NCI-H2227 (cell line): ENCODE results near the gene MEAF6.
A peak's percentile ranks its signal among the peaks of the same experiment; 100 is the strongest.

Experiments
- DNase-seq: peaks from one replicate; lab custom pipeline; 2025; ENCODE audit not compliant: unreplicated experiment; lab: John Stamatoyannopoulos, UW

Gene MEAF6

GRCh38 chr1:37485902-37486679 is 28.5 kb downstream of the MEAF6 start:
- no peak for DNase-seq

- no peak for DNase-seq
Measured at GRCh38 chr1:37484325-37485051, 30.1 kb downstream of the MEAF6 start.

DNA sequence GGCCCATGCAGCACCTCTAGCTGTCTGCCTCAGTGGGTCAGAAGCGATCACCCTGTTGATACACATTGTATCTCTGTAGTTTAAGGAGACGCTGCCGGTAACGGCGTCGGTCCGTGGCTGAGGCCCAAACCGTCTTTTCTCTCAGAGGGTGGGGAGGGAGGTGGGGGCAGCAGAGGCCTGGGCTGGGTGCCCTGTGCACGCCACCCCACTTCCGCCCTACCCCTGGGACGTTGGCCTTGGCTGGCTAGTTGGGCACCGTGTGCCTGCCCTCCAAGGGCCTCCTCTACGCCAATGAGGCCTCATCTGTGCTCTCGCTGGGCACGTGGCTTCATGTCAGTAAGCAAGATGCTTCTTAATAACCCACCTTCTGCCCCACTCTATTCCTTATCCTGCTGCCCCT is 30.8 kb downstream of the MEAF6 start:
- no peak for DNase-seq

DNA sequence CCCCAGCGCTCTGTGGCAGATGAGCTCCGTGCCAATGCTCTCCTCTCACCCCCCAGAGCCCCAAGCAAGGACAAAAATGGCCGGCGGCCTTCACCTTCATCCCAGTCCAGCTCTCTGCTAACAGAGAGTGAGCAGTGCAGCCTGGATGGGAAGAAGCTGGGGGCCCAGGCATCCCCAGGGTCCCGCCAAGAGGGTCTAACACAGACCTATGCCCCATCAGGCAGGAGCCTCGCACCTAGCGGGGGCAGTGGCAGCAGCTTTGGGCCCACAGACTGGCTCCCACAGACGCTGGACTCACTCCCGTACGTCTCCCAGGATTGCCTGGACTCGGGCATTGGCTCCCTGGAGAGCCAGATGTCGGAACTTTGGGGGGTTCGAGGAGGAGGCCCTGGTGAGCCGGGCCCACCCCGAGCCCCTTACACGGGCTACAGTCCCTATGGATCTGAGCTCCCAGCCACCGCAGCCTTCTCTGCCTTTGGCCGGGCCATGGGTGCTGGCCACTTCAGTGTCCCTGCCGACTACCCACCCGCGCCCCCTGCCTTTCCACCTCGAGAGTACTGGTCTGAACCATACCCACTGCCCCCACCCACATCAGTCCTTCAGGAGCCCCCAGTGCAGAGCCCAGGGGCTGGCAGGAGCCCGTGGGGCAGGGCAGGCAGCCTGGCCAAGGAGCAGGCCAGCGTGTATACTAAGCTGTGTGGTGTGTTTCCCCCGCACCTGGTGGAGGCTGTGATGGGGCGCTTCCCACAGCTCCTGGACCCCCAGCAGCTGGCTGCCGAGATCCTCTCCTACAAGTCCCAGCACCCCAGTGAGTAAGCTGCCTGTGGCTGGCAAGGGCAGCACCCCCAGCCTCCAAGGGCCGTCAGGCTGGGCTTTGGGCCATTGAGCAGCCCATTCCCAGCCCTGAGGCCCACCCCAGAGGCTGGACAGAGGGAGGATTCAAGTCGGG is 31.5 kb downstream of the MEAF6 start:
- no peak for DNase-seq

GRCh38 chr1:37482004-37482785 is 32.4 kb downstream of the MEAF6 start:
- no peak for DNase-seq

DNA sequence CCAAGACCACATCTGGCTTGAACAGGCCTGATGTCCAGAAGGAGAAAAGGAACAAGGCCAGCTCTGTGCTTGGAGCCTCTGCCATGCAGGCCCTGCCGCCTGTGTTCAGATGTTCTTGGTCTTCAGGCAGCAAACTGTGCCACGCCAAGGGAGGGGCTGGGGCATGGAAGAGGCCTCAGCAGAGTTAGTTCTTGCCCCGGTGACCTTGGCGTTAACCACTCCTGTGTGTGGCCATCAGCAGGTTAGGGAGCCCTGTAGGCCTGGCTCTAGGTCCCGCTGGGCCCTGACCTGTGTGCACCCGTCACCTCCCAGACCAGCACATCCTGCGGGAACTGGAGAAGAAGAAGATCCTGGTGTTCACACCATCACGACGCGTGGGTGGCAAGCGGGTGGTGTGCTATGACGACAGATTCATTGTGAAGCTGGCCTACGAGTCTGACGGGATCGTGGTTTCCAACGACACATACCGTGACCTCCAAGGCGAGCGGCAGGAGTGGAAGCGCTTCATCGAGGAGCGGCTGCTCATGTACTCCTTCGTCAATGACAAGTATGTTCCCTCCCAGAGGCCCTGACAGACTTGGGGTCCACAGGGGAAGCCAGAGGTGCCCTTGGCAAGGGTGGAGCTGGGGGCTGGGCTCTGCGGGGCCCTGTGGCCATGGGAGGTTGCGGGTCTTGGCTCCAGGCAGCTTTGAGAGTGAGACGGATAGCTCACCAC is 33.1 kb downstream of the MEAF6 start:
- DNase-seq = no peak

DNA sequence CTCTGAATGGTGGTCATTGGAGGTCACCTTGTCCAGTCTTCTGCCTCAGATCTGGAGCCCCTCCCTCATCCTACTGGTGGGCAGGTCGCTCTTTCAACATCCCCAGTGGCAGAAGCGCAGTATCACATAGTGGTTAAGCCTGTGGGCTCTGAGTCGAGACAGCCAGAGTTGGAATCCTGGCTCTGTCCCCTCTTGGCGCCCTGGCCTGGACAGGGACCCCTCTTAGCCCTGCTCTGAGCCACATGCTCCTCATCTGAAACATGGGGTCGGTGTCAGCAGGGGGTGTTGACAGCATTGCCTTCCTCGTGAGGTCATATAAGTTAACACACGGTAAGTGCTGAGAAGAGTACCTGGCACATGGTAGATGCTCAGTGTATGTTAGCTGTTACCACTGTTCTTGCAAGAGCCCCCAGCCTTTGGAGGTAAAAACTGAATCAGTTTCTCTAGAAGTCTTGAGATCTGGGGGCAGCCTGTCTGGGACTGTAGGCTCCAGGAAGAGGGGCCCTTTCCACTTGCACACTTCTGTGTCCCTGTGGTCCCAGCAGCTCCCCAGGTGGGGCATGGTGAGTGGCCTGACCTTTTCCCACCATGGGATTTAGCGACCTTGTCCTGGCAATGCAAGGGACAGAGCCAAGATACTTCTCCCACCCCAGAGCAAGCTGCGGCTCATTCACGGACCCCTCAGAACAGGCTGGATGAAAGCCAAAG is 33.8 kb downstream of the MEAF6 start:
- DNase-seq = no peak

DNA sequence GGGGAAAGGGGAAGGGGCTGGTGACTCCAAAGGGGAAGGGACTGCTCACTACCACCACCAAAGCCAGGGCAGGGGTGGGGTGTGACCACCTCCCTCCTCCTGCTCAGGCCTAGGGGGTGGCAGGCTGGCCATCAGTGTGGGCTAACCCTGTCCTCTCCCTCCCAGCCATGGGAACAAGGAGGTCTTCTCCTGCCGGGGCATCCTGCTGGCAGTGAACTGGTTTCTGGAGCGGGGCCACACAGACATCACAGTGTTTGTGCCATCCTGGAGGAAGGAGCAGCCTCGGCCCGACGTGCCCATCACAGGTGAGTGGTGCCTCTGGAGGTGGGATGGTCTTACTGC is 34.5 kb downstream of the MEAF6 start:
- DNase-seq = no peak

DNA sequence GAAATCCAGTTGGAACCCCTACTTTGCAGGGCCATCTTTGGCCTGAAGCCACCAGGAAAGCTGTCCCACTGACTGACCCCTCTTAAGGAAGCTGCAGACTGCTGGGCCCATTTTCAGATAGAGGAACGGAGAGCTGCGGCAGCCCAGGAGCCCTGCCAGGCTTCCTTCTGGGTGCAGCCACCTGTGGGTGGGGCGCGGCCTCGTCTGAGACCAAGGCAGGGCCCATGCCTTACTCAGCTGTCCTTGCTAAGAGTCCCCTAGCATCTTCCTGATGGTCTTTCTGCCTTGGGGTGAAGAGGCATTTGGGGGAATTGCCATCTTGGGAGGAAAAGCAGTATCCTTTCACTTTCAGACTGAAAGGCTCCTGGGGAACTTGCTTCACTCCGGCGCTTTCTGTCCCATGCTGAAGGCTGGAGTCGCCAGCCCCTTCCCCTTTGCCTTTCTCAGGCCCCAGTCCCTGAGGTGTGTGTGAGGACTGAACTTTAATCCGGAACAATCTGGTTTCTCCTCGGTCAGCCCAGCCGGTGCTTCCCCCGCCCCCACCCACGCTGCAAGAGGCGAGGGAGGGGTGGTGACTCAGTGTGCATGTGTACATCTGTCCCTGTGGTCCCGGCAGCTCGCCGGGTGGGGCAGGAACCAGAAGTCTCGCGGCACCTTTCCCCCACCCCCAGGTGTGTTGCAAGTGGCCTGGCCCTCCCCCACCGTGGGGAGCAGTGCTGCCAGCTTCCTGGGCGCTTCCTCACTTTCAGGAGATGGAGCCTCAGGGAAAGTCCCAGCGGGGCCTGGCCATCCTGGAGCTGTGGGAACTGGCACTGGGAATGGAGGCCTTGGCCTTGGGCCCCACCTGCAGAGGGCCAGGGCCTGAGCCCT is 35.1 kb downstream of the MEAF6 start:
- DNase-seq = no peak

- DNase-seq = no peak
Measured at GRCh38 chr1:37478890-37479254, 35.7 kb downstream of the MEAF6 start.

GRCh38 chr1:37478451-37478881 is 36.1 kb downstream of the MEAF6 start:
- DNase-seq = no peak

GRCh38 chr1:37477946-37478345 is 36.6 kb downstream of the MEAF6 start:
- no peak for DNase-seq

DNA sequence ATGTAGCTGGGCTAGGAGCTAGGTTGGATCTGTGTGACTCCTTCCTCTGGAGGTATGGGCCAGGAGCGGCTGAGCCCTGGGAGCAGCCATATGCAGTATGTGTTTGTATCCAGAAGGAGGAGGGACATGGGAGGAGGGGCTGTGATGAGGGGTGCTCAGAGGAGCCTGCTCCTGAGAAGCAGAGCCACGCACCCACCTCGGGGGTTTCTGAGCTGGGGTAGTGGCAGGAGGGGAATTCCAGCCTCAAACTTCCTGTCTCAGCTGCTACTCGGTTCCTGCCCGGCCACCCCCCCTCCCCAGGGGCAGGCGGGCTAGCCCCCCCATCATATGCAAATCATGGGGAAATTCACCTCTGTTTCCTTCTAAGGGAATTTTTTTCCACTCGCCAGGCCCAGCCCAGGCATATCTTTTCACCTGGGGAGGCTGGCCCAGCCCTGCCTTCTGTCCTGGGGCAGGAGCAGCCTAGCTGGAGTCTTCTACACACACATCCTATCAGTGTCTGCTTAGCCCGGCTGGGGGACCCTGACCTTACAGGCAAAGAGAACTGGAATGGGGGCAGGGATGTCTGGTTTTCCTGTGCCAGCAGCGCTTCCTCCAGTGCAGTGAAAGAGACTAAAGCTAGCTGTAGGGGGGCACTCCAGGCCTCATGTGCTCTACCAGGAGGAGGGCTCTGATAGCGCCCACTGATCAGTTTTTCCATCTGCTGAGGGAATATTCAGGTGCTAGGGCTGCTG is 37.2 kb downstream of the MEAF6 start:
- DNase-seq = peak; percentile 48

- no peak for DNase-seq
Measured at GRCh38 chr1:37476460-37477197, 37.9 kb downstream of the MEAF6 start.

- DNase-seq = no peak
Measured at GRCh38 chr1:37476087-37476452, 38.5 kb downstream of the MEAF6 start.

DNA sequence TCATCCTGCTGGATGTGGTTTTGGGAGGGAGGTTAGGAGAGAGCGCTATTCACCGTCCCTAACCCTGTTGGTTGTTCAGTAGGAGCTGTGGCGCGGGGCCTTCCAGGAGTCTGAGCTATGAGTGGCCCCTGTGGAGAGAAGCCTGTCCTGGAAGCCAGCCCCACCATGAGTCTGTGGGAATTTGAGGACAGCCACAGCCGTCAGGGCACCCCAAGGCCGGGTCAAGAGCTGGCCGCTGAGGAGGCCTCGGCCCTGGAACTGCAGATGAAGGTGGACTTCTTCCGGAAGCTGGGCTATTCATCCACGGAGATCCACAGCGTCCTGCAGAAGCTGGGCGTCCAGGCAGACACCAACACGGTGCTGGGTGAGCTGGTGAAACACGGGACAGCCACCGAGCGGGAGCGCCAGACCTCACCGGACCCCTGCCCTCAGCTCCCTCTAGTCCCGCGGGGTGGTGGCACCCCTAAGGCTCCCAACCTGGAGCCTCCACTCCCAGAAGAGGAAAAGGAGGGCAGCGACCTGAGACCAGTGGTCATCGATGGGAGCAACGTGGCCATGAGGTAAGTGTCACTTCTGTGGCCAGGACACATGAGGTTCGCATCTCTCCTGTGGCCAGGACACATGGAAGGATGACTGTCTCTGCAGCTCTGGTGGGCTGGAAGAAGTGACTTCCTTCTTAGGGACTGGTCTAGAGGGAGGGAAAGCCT is 39.0 kb downstream of the MEAF6 start:
- DNase-seq = no peak
